Smooth muscle cell (in vitro differentiated cells): ENCODE measurements around the gene ST3GAL4. TPM values are rescaled to one million over a fixed set of nuclear protein-coding genes. Genes with fewer than 3 reads are reported as not detected.

Experiments used
- DNase-seq: peaks from one replicate; lab custom pipeline; 2025; ENCODE audit not compliant: unreplicated experiment; lab: John Stamatoyannopoulos, UW
- H2AFZ ChIP-seq: fragments of 200-600 bp; sonication (generic); 2 replicates; pipeline ENCODE4 v1.6.0; 2016; ENCODE audit warnings: antibody characterized with exemption, low read depth, mild to moderate bottlenecking
- H3F3A ChIP-seq: fragments of 200-600 bp; sonication (generic); 2 replicates; pipeline ENCODE4 v1.6.0; 2017; ENCODE audit warnings: antibody characterized with exemption, low read depth
- H3K27ac ChIP-seq: fragments of 200-600 bp; sonication (generic); 2 replicates; pipeline ENCODE4 v1.5.1; 2016; ENCODE audit warnings: low read depth, mild to moderate bottlenecking
- H3K27me3 ChIP-seq: fragments of 200-600 bp; sonication (generic); 2 replicates; pipeline ENCODE4 v1.6.1; 2016; ENCODE audit warnings: low read depth, mild to moderate bottlenecking
- H3K36me3 ChIP-seq: fragments of 200-600 bp; sonication (generic); 2 replicates; pipeline ENCODE4 v1.5.1; 2016; ENCODE audit warnings: low read depth
- H3K4me1 ChIP-seq: fragments of 200-600 bp; sonication (generic); 2 replicates; pipeline ENCODE4 v1.5.1; 2016; ENCODE audit warnings: low read depth
- H3K4me2 ChIP-seq: fragments of 200-600 bp; sonication (generic); 2 replicates; pipeline ENCODE4 v1.6.0; 2016; ENCODE audit warnings: mild to moderate bottlenecking
- H3K4me3 ChIP-seq: fragments of 200-600 bp; sonication (generic); 2 replicates; pipeline ENCODE4 v1.5.1; 2016; ENCODE audit warnings: mild to moderate bottlenecking
- H3K79me2 ChIP-seq: fragments of 200-600 bp; sonication (generic); 2 replicates; pipeline ENCODE4 v1.6.0; 2016; ENCODE audit warnings: low read depth, mild to moderate bottlenecking
- H3K9ac ChIP-seq: fragments of 200-600 bp; sonication (generic); 2 replicates; pipeline ENCODE4 v1.6.0; 2016; ENCODE audit warnings: low read depth
- H3K9me3 ChIP-seq: fragments of 200-600 bp; sonication (generic); replicated peaks from 2 replicates; pipeline ENCODE4 v1.5.1; 2016; ENCODE audit warnings: low read depth
- H4K20me1 ChIP-seq: fragments of 200-600 bp; sonication (generic); 2 replicates; pipeline ENCODE4 v1.6.0; 2016; ENCODE audit warnings: low read depth
- CTCF ChIP-seq: fragments of 200-600 bp; sonication (generic); IDR thresholded peaks from 2 replicates; pipeline ENCODE4 v1.5.1; 2017; ENCODE audit warnings: borderline replicate concordance, mild to moderate bottlenecking, antibody characterized with exemption; ENCODE audit not compliant: insufficient read depth, poor library complexity, severe bottlenecking
- WGBS: methylation state at CpG from one replicate; pipeline ENCODE4 v1.1.7; 2016; ENCODE audit warnings: low lambda C conversion rate; 5-methylcytosine and 5-hydroxymethylcytosine counted together
- polyA plus RNA-seq: library from polyadenylated mRNA; unstranded; fragments of >200 nt; fragmentation: Nextera tagmentation; extraction: Ambion mirVana; gene quantifications from 2 replicates; pipeline ENCODE4 v1.2.1, GENCODE V29; 2016
- total RNA-seq: library from RNA; depleted of rRNA; stranded (reverse); fragments of >200 nt; gene quantifications from 2 replicates; pipeline ENCODE4 v1.2.3, GENCODE V29; 2014

ST3GAL4 gene
- total and polyA plus RNA-seq, 2 experiments from 2014 or later = 60.3 to 60.9 TPM

- Histone ChIP-seq H3K9ac (no peak overlapping the region), H3K9me3 (no peaks in the 10 kb centered on the region), H2AFZ (no peak overlapping the region), H4K20me1 (no peaks in the 10 kb centered on the region), H3K27me3 (no peaks in the 10 kb centered on the region), H3K4me3 (no peak overlapping the region), H3K79me2 (no peaks in the 10 kb centered on the region), H3K4me2 (no peak overlapping the region), H3F3A (no peaks in the 10 kb centered on the region), H3K27ac (no peak overlapping the region), H3K4me1 (no peaks in the 10 kb centered on the region), H3K36me3 (no peaks in the 10 kb centered on the region)
- no peak for TF ChIP-seq CTCF
- no peak for DNase-seq
- 94% methylated on average over 30 of the region's 30 CpGs for WGBS
Observed at GRCh38 chr11:126424471-126425039, 69.1 kb downstream of the ST3GAL4 start.

GRCh38 chr11:126426106-126426505 is 70.6 kb downstream of the ST3GAL4 start:
- no peak for TF ChIP-seq CTCF
- Histone ChIP-seq H3K79me2 (no peaks in the 10 kb centered on the region), H3K9ac (no peak overlapping the region), H3K27me3 (no peaks in the 10 kb centered on the region), H4K20me1 (no peaks in the 10 kb centered on the region), H3K9me3 (no peaks in the 10 kb centered on the region), H3K27ac (no peak overlapping the region), H3K4me2 (no peak overlapping the region), H3K36me3 (no peaks in the 10 kb centered on the region), H2AFZ (no peak overlapping the region), H3F3A (no peaks in the 10 kb centered on the region), H3K4me1 (no peaks in the 10 kb centered on the region), H3K4me3 (no peak overlapping the region)
- DNase-seq = no peak
- 95% methylated on average over 3 of the region's 3 CpGs for WGBS

- no peaks in the 10 kb centered on the region for H3F3A ChIP-seq
- no peaks in the 10 kb centered on the region for H3K36me3 ChIP-seq
- no peak for TF ChIP-seq CTCF
- H4K20me1 ChIP-seq = no peaks in the 10 kb centered on the region
- H3K9ac ChIP-seq = no peak overlapping the region
- H3K27me3 ChIP-seq = no peaks in the 10 kb centered on the region
- no peak overlapping the region for H2AFZ ChIP-seq
- H3K27ac ChIP-seq = no peak overlapping the region
- no peaks in the 10 kb centered on the region for H3K9me3 ChIP-seq
- DNase-seq = no peak
- peaks cover 3% of the 10 kb centered on the region for H3K4me1 ChIP-seq
- WGBS = 66% methylated on average over 14 of the region's 14 CpGs
- no peak overlapping the region for H3K4me3 ChIP-seq
- no peaks in the 10 kb centered on the region for H3K79me2 ChIP-seq
- H3K4me2 ChIP-seq = no peak overlapping the region
Observed at GRCh38 chr11:126426820-126427749, 71.6 kb downstream of the ST3GAL4 start.
